ENCODE measurements around the gene RNF227. TPM values are rescaled to one million over a fixed set of nuclear protein-coding genes. Genes with fewer than 3 reads are reported as not detected.

Gene RNF227
- total RNA-seq, 1 experiment from 2014 or later, result 0.11 TPM

- BruUV-seq (replicated peaks), result no TSS peak
- no peaks in the 10 kb centered on the region for H3K27me3 ChIP-seq (ENCODE audit: low read length)
- intact Hi-C loops (cut with micrococcal nuclease), result no loop called here
- H3K4me3 ChIP-seq (ENCODE audit: low read length), result no peak overlapping the region
- H3F3A ChIP-seq (ENCODE audit: low read length, unreplicated experiment), result no peaks in the 10 kb centered on the region
- no peaks in the 10 kb centered on the region for H3K4me1 ChIP-seq (ENCODE audit: insufficient read depth, low read length)
- TF ChIP-seq EZH2 (IDR thresholded peaks at IDR 0.05; ENCODE audit: low read length, unreplicated experiment) (no peak), CTCF (conservative IDR thresholded peaks at IDR 0.05; ENCODE audit: low read depth, low read length) (no peak), EZH2phosphoT487 (IDR thresholded peaks at IDR 0.05; ENCODE audit: borderline replicate concordance, low read length) (no peak)
- CTCF ChIA-PET, result no interaction called here
- DNase-seq (no peak), ATAC-seq (no peak)
- H3K79me2 ChIP-seq (ENCODE audit: low read length), result no peaks in the 10 kb centered on the region
- H3K4me2 ChIP-seq (ENCODE audit: low read length), result no peak overlapping the region
- no peak overlapping the region for H3K9ac ChIP-seq (ENCODE audit: low read length)
- H3K9me2 ChIP-seq (replicated peaks; ENCODE audit: low read length), result no peaks in the 10 kb centered on the region
- H3K36me3 ChIP-seq (ENCODE audit: low read depth, low read length), result no peaks in the 10 kb centered on the region
- H3K9me3 ChIP-seq (ENCODE audit: low read length), result no peaks in the 10 kb centered on the region
- no peak overlapping the region for H2AFZ ChIP-seq (ENCODE audit: low read length)
- POLR2A ChIA-PET (ENCODE audit: unreplicated experiment), result no interaction called here
- no peaks in the 10 kb centered on the region for H4K20me1 ChIP-seq (ENCODE audit: low read length)
- no peak overlapping the region for H3K27ac ChIP-seq (ENCODE audit: low read length)
These were observed 40.2 kb downstream of the RNF227 start for GRCh38 chr17:7875804-7876370.

GRCh38 chr17:7873051-7873450 lies 43.0 kb downstream of the RNF227 start:
- H3K4me1 ChIP-seq (ENCODE audit: insufficient read depth, low read length), result no peaks in the 10 kb centered on the region
- intact Hi-C loops (cut with micrococcal nuclease), result no loop called here
- H3F3A ChIP-seq (ENCODE audit: low read length, unreplicated experiment), result no peaks in the 10 kb centered on the region
- H3K4me3 ChIP-seq (ENCODE audit: low read length), result no peak overlapping the region
- H4K20me1 ChIP-seq (ENCODE audit: low read length), result no peaks in the 10 kb centered on the region
- ATAC-seq (no peak), DNase-seq (no peak)
- H3K27ac ChIP-seq (ENCODE audit: low read length), result no peak overlapping the region
- H3K9ac ChIP-seq (ENCODE audit: low read length), result no peak overlapping the region
- no peak overlapping the region for H2AFZ ChIP-seq (ENCODE audit: low read length)
- no peaks in the 10 kb centered on the region for H3K36me3 ChIP-seq (ENCODE audit: low read depth, low read length)
- H3K9me3 ChIP-seq (ENCODE audit: low read length), result no peaks in the 10 kb centered on the region
- H3K79me2 ChIP-seq (ENCODE audit: low read length), result no peaks in the 10 kb centered on the region
- TF ChIP-seq EZH2 (IDR thresholded peaks at IDR 0.05; ENCODE audit: low read length, unreplicated experiment) (no peak), CTCF (conservative IDR thresholded peaks at IDR 0.05; ENCODE audit: low read depth, low read length) (no peak), EZH2phosphoT487 (IDR thresholded peaks at IDR 0.05; ENCODE audit: borderline replicate concordance, low read length) (no peak)
- ChIA-PET CTCF (no interaction called here), POLR2A (ENCODE audit: unreplicated experiment) (no interaction called here)
- H3K27me3 ChIP-seq (ENCODE audit: low read length), result no peaks in the 10 kb centered on the region
- no peak overlapping the region for H3K4me2 ChIP-seq (ENCODE audit: low read length)
- no TSS peak for BruUV-seq (replicated peaks)
- no peaks in the 10 kb centered on the region for H3K9me2 ChIP-seq (replicated peaks; ENCODE audit: low read length)

- Histone ChIP-seq H3K27ac (ENCODE audit: low read length) (no peak overlapping the region), H3K79me2 (ENCODE audit: low read length) (no peaks in the 10 kb centered on the region), H3K9me2 (replicated peaks; ENCODE audit: low read length) (no peaks in the 10 kb centered on the region), H3K4me1 (ENCODE audit: insufficient read depth, low read length) (peaks cover 1% of the 10 kb centered on the region; the same call in 1 of the 2 replicates), H3F3A (ENCODE audit: low read length, unreplicated experiment) (no peaks in the 10 kb centered on the region), H3K36me3 (ENCODE audit: low read depth, low read length) (0 out of 2 replicates have a peak, but pooled peaks cover 4% of the 10 kb centered on the region), H3K4me2 (ENCODE audit: low read length) (no peak overlapping the region), H3K27me3 (ENCODE audit: low read length) (no peaks in the 10 kb centered on the region), H2AFZ (ENCODE audit: low read length) (no peak overlapping the region), H3K9ac (ENCODE audit: low read length) (no peak overlapping the region), H4K20me1 (ENCODE audit: low read length) (no peaks in the 10 kb centered on the region), H3K4me3 (ENCODE audit: low read length) (no peak overlapping the region), H3K9me3 (ENCODE audit: low read length) (no peaks in the 10 kb centered on the region)
- no TSS peak for BruUV-seq (replicated peaks)
- ATAC-seq (no peak), DNase-seq (no peak)
- POLR2A ChIA-PET (ENCODE audit: unreplicated experiment), result no interaction called here
- TF ChIP-seq EZH2phosphoT487 (IDR thresholded peaks at IDR 0.05; ENCODE audit: borderline replicate concordance, low read length) (no peak), CTCF (conservative IDR thresholded peaks at IDR 0.05; ENCODE audit: low read depth, low read length) (no peak), EZH2 (IDR thresholded peaks at IDR 0.05; ENCODE audit: low read length, unreplicated experiment) (no peak)
- intact Hi-C loops (cut with micrococcal nuclease), result no loop called here
- CTCF ChIA-PET, result no interaction called here
These were observed 48.2 kb downstream of the RNF227 start for GRCh38 chr17:7867881-7868329.
